CD4-positive, CD25-positive, alpha-beta regulatory T cell (primary cell): ENCODE measurements around the gene POLR2J. TPM values are rescaled to one million over a fixed set of nuclear protein-coding genes. Genes with fewer than 3 reads are reported as not detected.
"Not testable (repeated sequence)": the region's sequence is repeated elsewhere in the genome, so short reads cannot be mapped to it uniquely, and the experiment has no call there.

Experiments
- ATAC-seq, 2 donors: fragments of 150-1000 bp; cut with Tn5 transposase; one replicate each; pipeline ENCODE4 v1.10.0; 2021; ENCODE audit warnings: low read depth in 2 of 2, moderate number of reproducible peaks in 2 of 2, moderate library complexity in 1 of 2
- DNase-seq, 3 donors: peaks; one replicate each; pipeline versions ENCODE4 v3.0.0 to v3.0.0-alpha.2; 2012 to 2022; ENCODE audit warnings: mixed read lengths in 1 of 3
- H3K27ac ChIP-seq: one replicate; pipeline ENCODE4 v1.7.0; 2013; ENCODE audit warnings: mild to moderate bottlenecking, low read length; ENCODE audit not compliant: insufficient read depth, poor library complexity, severe bottlenecking
- H3K27me3 ChIP-seq: one replicate; pipeline ENCODE4 v1.7.0; 2013; ENCODE audit warnings: low read length; ENCODE audit not compliant: control insufficient read depth, insufficient read depth
- H3K36me3 ChIP-seq: one replicate; pipeline ENCODE4 v1.7.0; 2013; ENCODE audit warnings: mild to moderate bottlenecking, low read length, moderate library complexity; ENCODE audit not compliant: control insufficient read depth, insufficient read depth
- H3K4me1 ChIP-seq: 2 replicates; pipeline ENCODE4 v1.7.0; 2013; ENCODE audit warnings: mild to moderate bottlenecking, low read length; ENCODE audit not compliant: insufficient read depth, control insufficient read depth, poor library complexity, severe bottlenecking
- H3K4me3 ChIP-seq: one replicate; pipeline ENCODE4 v1.7.0; 2013; ENCODE audit warnings: low read depth, mild to moderate bottlenecking, low read length, moderate library complexity
- H3K9me3 ChIP-seq, 2 experiments: 1 replicate in 1 of 2; 2 replicates in 1 of 2; pipeline ENCODE4 v1.7.0; 2013; ENCODE audit warnings: low read length in 2 of 2, mild to moderate bottlenecking in 1 of 2, moderate library complexity in 1 of 2; ENCODE audit not compliant: control insufficient read depth in 2 of 2
- H3K27ac Mint-ChIP-seq, 3 donors: one replicate each; pipeline ENCODE4 v1.8.0; 2020 to 2022; ENCODE audit warnings: mild to moderate bottlenecking in 3 of 3, mixed read lengths in 3 of 3, moderate library complexity in 2 of 3
- H3K27me3 Mint-ChIP-seq: one replicate; pipeline ENCODE4 v1.8.0; 2022; ENCODE audit warnings: mild to moderate bottlenecking, mixed read lengths
- H3K36me3 Mint-ChIP-seq: one replicate; pipeline ENCODE4 v1.8.0; 2020; ENCODE audit warnings: mixed read lengths
- H3K4me1 Mint-ChIP-seq, 4 donors: one replicate each; pipeline ENCODE4 v1.8.0; 2020 to 2022; ENCODE audit warnings: mixed read lengths in 4 of 4, mild to moderate bottlenecking in 1 of 4
- H3K4me3 Mint-ChIP-seq, 4 donors: one replicate each; pipeline ENCODE4 v1.8.0; 2020 to 2022; ENCODE audit warnings: mild to moderate bottlenecking in 4 of 4, mixed read lengths in 4 of 4, moderate library complexity in 3 of 4
- H3K9me3 Mint-ChIP-seq, 7 donors: one replicate each; pipeline ENCODE4 v1.8.0; 2020 to 2022; ENCODE audit warnings: mixed read lengths in 7 of 7, mild to moderate bottlenecking in 3 of 7, moderate library complexity in 2 of 7
- polyA plus RNA-seq, 4 donors: library from polyadenylated mRNA; unstranded; fragments of 300-500 nt; fragmentation: Illumina TruSeq; gene quantifications; one replicate each; pipeline ENCODE4 v1.2.3, GENCODE V29; 2021
- total RNA-seq: library from RNA; stranded (reverse); gene quantifications from one replicate; pipeline ENCODE4 v1.2.3, GENCODE V29; 2022

POLR2J gene
- total and polyA plus RNA-seq, 5 donors from 2014 or later, result 39.1 to 109 (median 104) TPM

GRCh38 chr7:102455596-102455995, 23.1 kb downstream of the POLR2J start:
- no peaks in the 10 kb centered on the region for H3K27me3 ChIP-seq
- Mint-ChIP-seq H3K36me3 (no peaks in the 10 kb centered on the region), H3K27ac (no peak overlapping the region), H3K27me3 (no peaks in the 10 kb centered on the region), H3K4me1 (peaks cover 0 to 2% (median 0%) of the 10 kb centered on the region in 4 donors), H3K4me3 (no peak overlapping the region), H3K9me3 (no peaks in the 10 kb centered on the region)
- peaks cover 27% of the 10 kb centered on the region for H3K36me3 ChIP-seq
- ATAC-seq, result no peak
- no peaks in the 10 kb centered on the region for H3K9me3 ChIP-seq
- no peaks in the 10 kb centered on the region for H3K4me1 ChIP-seq
- H3K4me3 ChIP-seq, result no peak overlapping the region
- H3K27ac ChIP-seq, result no peak overlapping the region
- no peak for DNase-seq

GRCh38 chr7:102454932-102455331, 23.8 kb downstream of the POLR2J start:
- not testable (repeated sequence) for H3K4me1 ChIP-seq, H3K36me3 Mint-ChIP-seq, H3K27me3 Mint-ChIP-seq, H3K4me3 ChIP-seq, DNase-seq, H3K27ac ChIP-seq, H3K27ac Mint-ChIP-seq, H3K27me3 ChIP-seq, H3K4me1 Mint-ChIP-seq, H3K4me3 Mint-ChIP-seq, ATAC-seq, H3K9me3 Mint-ChIP-seq, H3K9me3 ChIP-seq
- H3K36me3 ChIP-seq, result peaks cover 27% of the 10 kb centered on the region

DNA sequence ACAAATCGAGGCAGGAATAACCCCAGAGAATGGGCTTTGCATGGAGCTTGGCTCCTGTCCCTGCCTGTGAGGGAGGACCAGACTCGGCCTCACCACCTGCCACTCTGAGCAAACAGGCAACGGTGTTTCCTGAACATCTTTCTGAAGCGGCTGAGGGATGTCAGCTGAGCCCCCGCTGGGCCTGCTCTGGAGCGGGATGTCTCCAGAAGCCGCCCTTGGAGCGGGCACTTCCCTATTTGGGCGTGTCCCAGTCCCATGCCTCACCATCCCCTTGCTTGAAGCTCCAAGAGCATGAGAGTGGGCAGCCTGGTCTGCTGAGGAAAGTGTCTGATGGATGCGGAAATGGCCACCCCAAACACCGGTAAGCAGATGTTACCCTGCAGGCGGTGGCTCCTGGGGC, 24.3 kb downstream of the POLR2J start:
- no peak for DNase-seq
- Histone ChIP-seq H3K27me3 (no peaks in the 10 kb centered on the region), H3K4me3 (no peak overlapping the region), H3K36me3 (peaks cover 26% of the 10 kb centered on the region), H3K9me3 (no peaks in the 10 kb centered on the region), H3K4me1 (no peaks in the 10 kb centered on the region), H3K27ac (no peak overlapping the region)
- no peak overlapping the region for H3K27ac Mint-ChIP-seq
- no peak overlapping the region for H3K4me3 Mint-ChIP-seq
- peaks cover 0 to 2% (median 0%) of the 10 kb centered on the region in 4 donors for H3K4me1 Mint-ChIP-seq
- H3K9me3 Mint-ChIP-seq, result no peaks in the 10 kb centered on the region
- H3K36me3 Mint-ChIP-seq, result no peaks in the 10 kb centered on the region
- H3K27me3 Mint-ChIP-seq, result no peaks in the 10 kb centered on the region
- no peak for ATAC-seq

- Mint-ChIP-seq H3K4me3 (no peak overlapping the region), H3K4me1 (peaks cover 0 to 2% (median 0%) of the 10 kb centered on the region in 4 donors), H3K27ac (no peak overlapping the region), H3K9me3 (no peaks in the 10 kb centered on the region), H3K27me3 (no peaks in the 10 kb centered on the region), H3K36me3 (no peaks in the 10 kb centered on the region)
- DNase-seq (no peak), ATAC-seq (no peak)
- Histone ChIP-seq H3K9me3 (no peaks in the 10 kb centered on the region), H3K27me3 (no peaks in the 10 kb centered on the region), H3K27ac (no peak overlapping the region), H3K4me3 (no peak overlapping the region), H3K4me1 (no peaks in the 10 kb centered on the region), H3K36me3 (peaks cover 21% of the 10 kb centered on the region)
These were observed 25.4 kb downstream of the POLR2J start for GRCh38 chr7:102453319-102453718.

- peaks cover 12% of the 10 kb centered on the region for H3K36me3 ChIP-seq
- no peaks in the 10 kb centered on the region for H3K36me3 Mint-ChIP-seq
- no peaks in the 10 kb centered on the region for H3K9me3 ChIP-seq
- no peak overlapping the region for H3K4me3 Mint-ChIP-seq
- H3K4me3 ChIP-seq, result no peak overlapping the region
- H3K4me1 ChIP-seq, result no peaks in the 10 kb centered on the region
- H3K27ac Mint-ChIP-seq, result no peak overlapping the region
- no peak overlapping the region for H3K27ac ChIP-seq
- DNase-seq, result no peak
- peaks cover 0 to 2% (median 0%) of the 10 kb centered on the region in 4 donors for H3K4me1 Mint-ChIP-seq
- H3K9me3 Mint-ChIP-seq, result no peaks in the 10 kb centered on the region
- no peaks in the 10 kb centered on the region for H3K27me3 ChIP-seq
- no peak for ATAC-seq
- no peaks in the 10 kb centered on the region for H3K27me3 Mint-ChIP-seq
These were observed 26.3 kb downstream of the POLR2J start for GRCh38 chr7:102452451-102452850.

DNA sequence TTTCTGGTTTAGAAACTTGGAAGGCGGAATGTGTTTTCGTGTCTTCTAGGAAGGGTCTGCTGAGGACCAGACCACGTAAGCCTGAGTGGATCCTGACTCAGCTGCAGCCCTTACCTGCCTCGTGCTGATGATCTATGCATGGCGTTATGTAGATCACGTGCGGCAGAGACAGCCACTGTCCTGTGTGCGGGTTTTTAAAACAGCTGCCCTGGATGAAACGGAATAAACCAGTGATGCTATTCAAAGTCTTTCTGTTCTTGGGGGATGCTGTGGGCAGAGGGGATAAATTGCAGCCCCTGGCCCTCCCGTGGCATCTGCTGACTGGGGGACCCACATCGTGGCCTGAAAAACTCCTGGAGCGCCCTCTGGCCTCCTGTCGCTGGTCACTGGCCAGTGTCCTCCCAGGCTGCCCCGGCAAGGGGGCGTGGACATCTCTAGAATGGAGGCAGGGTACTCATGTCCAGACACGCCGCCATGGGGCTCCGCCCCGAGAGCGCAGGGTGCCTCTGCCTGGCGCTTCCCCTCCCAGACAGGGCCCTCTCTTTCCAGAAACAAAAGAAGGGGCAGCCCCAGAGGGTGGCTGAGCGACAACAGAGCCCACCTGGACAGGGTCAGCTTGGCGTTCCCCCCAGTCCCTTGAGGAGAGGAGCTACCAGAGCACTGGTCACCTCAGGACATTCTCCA, 27.2 kb downstream of the POLR2J start:
- Histone ChIP-seq H3K9me3 (no peaks in the 10 kb centered on the region), H3K4me3 (no peak overlapping the region), H3K27me3 (no peaks in the 10 kb centered on the region), H3K4me1 (no peaks in the 10 kb centered on the region), H3K36me3 (peaks cover 10% of the 10 kb centered on the region), H3K27ac (no peak overlapping the region)
- Mint-ChIP-seq H3K27me3 (no peaks in the 10 kb centered on the region), H3K4me3 (no peak overlapping the region), H3K4me1 (peaks cover 0 to 2% (median 0%) of the 10 kb centered on the region in 4 donors), H3K9me3 (no peaks in the 10 kb centered on the region), H3K27ac (no peak overlapping the region), H3K36me3 (no peaks in the 10 kb centered on the region)
- ATAC-seq (no peak), DNase-seq (no peak)

DNA sequence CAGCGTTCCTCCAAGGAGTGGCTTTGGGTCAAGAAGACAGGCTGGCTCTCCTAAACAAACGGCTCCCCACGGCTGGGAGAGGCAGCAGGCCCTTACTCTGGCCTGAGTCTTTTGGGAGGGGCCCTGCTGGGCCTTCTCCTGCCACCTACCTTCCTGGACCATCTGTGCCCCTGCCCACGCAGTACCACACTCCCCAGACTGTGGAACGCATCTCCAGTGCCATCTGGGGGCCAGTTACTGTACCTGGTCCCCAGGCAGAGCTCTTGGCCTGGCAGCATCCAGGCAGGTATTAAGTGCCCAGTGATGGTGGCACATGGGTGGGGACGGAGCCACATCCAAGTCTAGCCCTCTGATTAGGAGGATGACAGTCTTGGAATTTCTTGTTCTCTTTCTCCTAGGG, 28.5 kb downstream of the POLR2J start:
- no peaks in the 10 kb centered on the region for H3K36me3 Mint-ChIP-seq
- H3K4me1 ChIP-seq, result no peaks in the 10 kb centered on the region

GRCh38 chr7:102449136-102449535, 29.6 kb downstream of the POLR2J start:
- H3K4me1 Mint-ChIP-seq, result peaks cover 0 to 2% (median 1%) of the 10 kb centered on the region in 4 donors
- peaks cover 7% of the 10 kb centered on the region for H3K36me3 ChIP-seq
- H3K9me3 ChIP-seq, result no peaks in the 10 kb centered on the region
- no peak for DNase-seq
- H3K27me3 Mint-ChIP-seq, result no peaks in the 10 kb centered on the region
- no peak overlapping the region for H3K27ac Mint-ChIP-seq
- H3K9me3 Mint-ChIP-seq, result no peaks in the 10 kb centered on the region
- no peak overlapping the region for H3K27ac ChIP-seq
- no peak for ATAC-seq
- no peak overlapping the region for H3K4me3 ChIP-seq
- no peaks in the 10 kb centered on the region for H3K4me1 ChIP-seq
- H3K36me3 Mint-ChIP-seq, result peaks cover 3% of the 10 kb centered on the region
- no peak overlapping the region for H3K4me3 Mint-ChIP-seq
- H3K27me3 ChIP-seq, result no peaks in the 10 kb centered on the region

More for the DNA sequence above, 28.5 kb downstream of the POLR2J start:
- peak; percentile 24 to 53 (median 48) for DNase-seq
- peaks cover 0 to 2% (median 0%) of the 10 kb centered on the region in 4 donors for H3K4me1 Mint-ChIP-seq
- ATAC-seq, result peak; percentile 74 to 82
- H3K27ac Mint-ChIP-seq, result peak overlapping the region in 1 of 3 donors; percentile 60
- Histone ChIP-seq H3K27me3 (no peaks in the 10 kb centered on the region), H3K36me3 (peaks cover 7% of the 10 kb centered on the region), H3K27ac (no peak overlapping the region), H3K9me3 (no peaks in the 10 kb centered on the region), H3K4me3 (no peak overlapping the region)
- no peaks in the 10 kb centered on the region for H3K27me3 Mint-ChIP-seq
- no peaks in the 10 kb centered on the region for H3K9me3 Mint-ChIP-seq
- H3K4me3 Mint-ChIP-seq, result no peak overlapping the region
